ENCODE results near the gene TEX51.

The TEX51 gene

GRCh38 chr2:126882736-126883665 lies 15.7 kb upstream of the TEX51 start:
- no peaks in the 10 kb centered on the region for H3K27me3 ChIP-seq (ENCODE audit: insufficient read depth, low read depth)

GRCh38 chr2:126883666-126884040 lies 15.0 kb upstream of the TEX51 start:
- Histone ChIP-seq H3K4me1 (ENCODE audit: low read depth, poor library complexity, severe bottlenecking) (no peaks in the 10 kb centered on the region), H3K79me2 (ENCODE audit: insufficient read depth, low read depth) (no peaks in the 10 kb centered on the region), H3K4me3 (IDR thresholded peaks at IDR 0.05; ENCODE audit: insufficient read depth, low read depth, low read length) (no peak overlapping the region), H3K4me2 (no peak overlapping the region), H3K27ac (no peak overlapping the region), H3K27me3 (ENCODE audit: insufficient read depth, low read depth) (no peaks in the 10 kb centered on the region), H4K20me1 (ENCODE audit: insufficient read depth) (no peaks in the 10 kb centered on the region), H2AFZ (ENCODE audit: low read depth) (no peak overlapping the region), H3K9ac (no peak overlapping the region), H3K36me3 (ENCODE audit: insufficient read depth) (no peaks in the 10 kb centered on the region)
- no peak for TF ChIP-seq CTCF (conservative IDR thresholded peaks at IDR 0.05; ENCODE audit: low read depth, low read length)

More at GRCh38 chr2:126882736-126883665, 15.7 kb upstream of the TEX51 start:
- Histone ChIP-seq H3K27ac (no peak overlapping the region), H2AFZ (ENCODE audit: low read depth) (no peak overlapping the region), H3K4me2 (no peak overlapping the region), H3K36me3 (ENCODE audit: insufficient read depth) (no peaks in the 10 kb centered on the region), H3K4me1 (ENCODE audit: low read depth, poor library complexity, severe bottlenecking) (no peaks in the 10 kb centered on the region), H3K9ac (no peak overlapping the region), H4K20me1 (ENCODE audit: insufficient read depth) (no peaks in the 10 kb centered on the region), H3K79me2 (ENCODE audit: insufficient read depth, low read depth) (no peaks in the 10 kb centered on the region), H3K4me3 (IDR thresholded peaks at IDR 0.05; ENCODE audit: insufficient read depth, low read depth, low read length) (no peak overlapping the region)
- TF ChIP-seq CTCF (conservative IDR thresholded peaks at IDR 0.05; ENCODE audit: low read depth, low read length): no peak

GRCh38 chr2:126884861-126885750 lies 13.6 kb upstream of the TEX51 start:
- H3K9ac ChIP-seq: no peak overlapping the region
- no peak overlapping the region for H3K4me2 ChIP-seq
- H4K20me1 ChIP-seq (ENCODE audit: insufficient read depth): no peaks in the 10 kb centered on the region
- no peak overlapping the region for H3K27ac ChIP-seq
- no peak for TF ChIP-seq CTCF (conservative IDR thresholded peaks at IDR 0.05; ENCODE audit: low read depth, low read length)
- no peak overlapping the region for H2AFZ ChIP-seq (ENCODE audit: low read depth)
- H3K4me1 ChIP-seq (ENCODE audit: low read depth, poor library complexity, severe bottlenecking): no peaks in the 10 kb centered on the region
- no peaks in the 10 kb centered on the region for H3K36me3 ChIP-seq (ENCODE audit: insufficient read depth)
- no peak overlapping the region for H3K4me3 ChIP-seq (IDR thresholded peaks at IDR 0.05; ENCODE audit: insufficient read depth, low read depth, low read length)
- H3K79me2 ChIP-seq (ENCODE audit: insufficient read depth, low read depth): no peaks in the 10 kb centered on the region
- no peaks in the 10 kb centered on the region for H3K27me3 ChIP-seq (ENCODE audit: insufficient read depth, low read depth)

GRCh38 chr2:126885751-126886210 lies 12.9 kb upstream of the TEX51 start:
- no peak overlapping the region for H3K4me3 ChIP-seq (IDR thresholded peaks at IDR 0.05; ENCODE audit: insufficient read depth, low read depth, low read length)
- H3K79me2 ChIP-seq (ENCODE audit: insufficient read depth, low read depth): no peaks in the 10 kb centered on the region
- H3K4me2 ChIP-seq: no peak overlapping the region
- no peak overlapping the region for H3K9ac ChIP-seq
- no peaks in the 10 kb centered on the region for H3K36me3 ChIP-seq (ENCODE audit: insufficient read depth)
- H3K4me1 ChIP-seq (ENCODE audit: low read depth, poor library complexity, severe bottlenecking): no peaks in the 10 kb centered on the region
- no peak overlapping the region for H2AFZ ChIP-seq (ENCODE audit: low read depth)
- no peaks in the 10 kb centered on the region for H3K27me3 ChIP-seq (ENCODE audit: insufficient read depth, low read depth)
- H3K27ac ChIP-seq: no peak overlapping the region
- no peak for TF ChIP-seq CTCF (conservative IDR thresholded peaks at IDR 0.05; ENCODE audit: low read depth, low read length)
- no peaks in the 10 kb centered on the region for H4K20me1 ChIP-seq (ENCODE audit: insufficient read depth)
